Keratinocyte (primary cell): Measurements from ENCODE around the gene C17orf113. TPM values are rescaled to one million over a fixed set of nuclear protein-coding genes. Genes with fewer than 3 reads are reported as not detected.

Experiments
- DNase-seq: peaks from one replicate; pipeline ENCODE4 v3.0.0-alpha.2; 2011; ENCODE audit warnings: low read depth, missing footprints, low spot score
- FAIRE-seq: peaks from 2 replicates; lab custom pipeline; 2011; peaks lifted over from hg19 to GRCh38; lab: Jason Lieb, UNC
- H2AFZ ChIP-seq: 2 replicates; pipeline ENCODE4 v1.6.0; 2012; ENCODE audit warnings: low read length, control low read depth, inconsistent platforms; ENCODE audit not compliant: control insufficient read depth
- H3K27ac ChIP-seq: 2 replicates; pipeline ENCODE4 v1.5.1; 2011; ENCODE audit warnings: low read length; ENCODE audit not compliant: control insufficient read depth, insufficient read depth
- H3K27me3 ChIP-seq: 3 replicates; pipeline ENCODE4 v1.6.0; 2011; ENCODE audit warnings: low read length; ENCODE audit not compliant: control insufficient read depth, insufficient read depth; ENCODE audit errors: extremely low read depth
- H3K36me3 ChIP-seq, 2 experiments: 2 replicates in 1 of 2; 3 replicates in 1 of 2; pipeline ENCODE4 v1.5.1; 2011; ENCODE audit warnings: low read length in 2 of 2, mild to moderate bottlenecking in 1 of 2; ENCODE audit not compliant: control insufficient read depth in 2 of 2, insufficient read depth in 2 of 2; ENCODE audit errors: extremely low read depth in 1 of 2
- H3K4me1 ChIP-seq: 3 replicates; pipeline ENCODE4 v1.5.1; 2011; ENCODE audit warnings: low read length; ENCODE audit not compliant: control insufficient read depth, insufficient read depth; ENCODE audit errors: extremely low read depth
- H3K4me2 ChIP-seq: 3 replicates; pipeline ENCODE4 v1.6.0; 2011; ENCODE audit warnings: low read depth, low read length; ENCODE audit not compliant: control insufficient read depth, insufficient read depth; ENCODE audit errors: extremely low read depth
- H3K4me3 ChIP-seq, 3 experiments: fragments of 200-600 bp in 1 of 3; sonication (generic) in 1 of 3; 2 replicates in 2 of 3; 3 replicates in 1 of 3; pipeline ENCODE4 v1.5.1; 2011 to 2016; ENCODE audit warnings: low read length in 3 of 3, mild to moderate bottlenecking in 3 of 3, control low read depth in 2 of 3, inconsistent platforms in 1 of 3, low read depth in 1 of 3, mixed read lengths in 1 of 3, mixed run types in 1 of 3, moderate library complexity in 1 of 3; ENCODE audit not compliant: control insufficient read depth in 2 of 3, insufficient read depth in 2 of 3; ENCODE audit errors: extremely low read depth in 1 of 3
- H3K79me2 ChIP-seq: 2 replicates; pipeline ENCODE4 v1.6.0; 2012; ENCODE audit warnings: low read length; ENCODE audit not compliant: control insufficient read depth, insufficient read depth
- H3K9ac ChIP-seq: 3 replicates; pipeline ENCODE4 v1.6.0; 2011; ENCODE audit warnings: low read length; ENCODE audit not compliant: control insufficient read depth, insufficient read depth; ENCODE audit errors: extremely low read depth
- H3K9me1 ChIP-seq: 3 replicates; pipeline ENCODE4 v1.6.0; 2011; ENCODE audit warnings: low read length; ENCODE audit not compliant: control insufficient read depth, insufficient read depth; ENCODE audit errors: extremely low read depth
- H3K9me3 ChIP-seq: 2 replicates; pipeline ENCODE4 v1.5.1; 2012; ENCODE audit warnings: low read depth, low read length; ENCODE audit not compliant: control insufficient read depth
- H4K20me1 ChIP-seq: 3 replicates; pipeline ENCODE4 v1.6.0; 2011; ENCODE audit warnings: low read length; ENCODE audit not compliant: control insufficient read depth, insufficient read depth; ENCODE audit errors: extremely low read depth
- EZH2 ChIP-seq: IDR thresholded peaks from one replicate; pipeline ENCODE4 v1.6.1; 2012; ENCODE audit warnings: inconsistent platforms, mild to moderate bottlenecking, low read length, moderate library complexity
- dilution Hi-C: fragments of 300-500 bp; cut with MboI; formaldehyde crosslinking; loops from one replicate; pipeline ENCODE4 v1.7.0; 2020; ENCODE audit warnings: low sequenced_read_pairs; ENCODE audit not compliant: extremely low pct_ligation_motif_present
- polyA plus RNA-seq, 5 experiments: library from polyadenylated mRNA; depleted of rRNA in 3 of 5; stranded (reverse) in 3 of 5; stranded (forward) in 1 of 5; unstranded in 1 of 5; fragments of >200 nt; gene quantifications; 1 replicate in 1 of 5; 2 replicates in 3 of 5; 3 replicates in 1 of 5; pipeline versions ENCODE4 v1.2.1 to v1.2.3, GENCODE V29; 2011 to 2012; ENCODE audit warnings: missing spikeins in 2 of 5, low read depth in 1 of 5, low replicate concordance in 1 of 5
- TF ChIP-seq, protein P1 (sequence below), 3 experiments: IDR thresholded peaks in 1 of 3; conservative IDR thresholded peaks in 1 of 3; optimal IDR thresholded peaks in 1 of 3; 2 replicates in 2 of 3; 3 replicates in 1 of 3; pipeline versions ENCODE3 to v1.5.1; 2011; ENCODE audit warnings: low read length in 3 of 3, mild to moderate bottlenecking in 3 of 3, moderate library complexity in 2 of 3, control low read depth in 1 of 3, inconsistent platforms in 1 of 3; ENCODE audit not compliant: insufficient read depth in 2 of 3; ENCODE audit errors: extremely low read depth in 1 of 3

The C17orf113 gene
- polyA plus RNA-seq, 1 donor (not counting 4 experiments of a cell fraction or from before 2014, with no cell fraction given), result 0.12 TPM

DNA sequence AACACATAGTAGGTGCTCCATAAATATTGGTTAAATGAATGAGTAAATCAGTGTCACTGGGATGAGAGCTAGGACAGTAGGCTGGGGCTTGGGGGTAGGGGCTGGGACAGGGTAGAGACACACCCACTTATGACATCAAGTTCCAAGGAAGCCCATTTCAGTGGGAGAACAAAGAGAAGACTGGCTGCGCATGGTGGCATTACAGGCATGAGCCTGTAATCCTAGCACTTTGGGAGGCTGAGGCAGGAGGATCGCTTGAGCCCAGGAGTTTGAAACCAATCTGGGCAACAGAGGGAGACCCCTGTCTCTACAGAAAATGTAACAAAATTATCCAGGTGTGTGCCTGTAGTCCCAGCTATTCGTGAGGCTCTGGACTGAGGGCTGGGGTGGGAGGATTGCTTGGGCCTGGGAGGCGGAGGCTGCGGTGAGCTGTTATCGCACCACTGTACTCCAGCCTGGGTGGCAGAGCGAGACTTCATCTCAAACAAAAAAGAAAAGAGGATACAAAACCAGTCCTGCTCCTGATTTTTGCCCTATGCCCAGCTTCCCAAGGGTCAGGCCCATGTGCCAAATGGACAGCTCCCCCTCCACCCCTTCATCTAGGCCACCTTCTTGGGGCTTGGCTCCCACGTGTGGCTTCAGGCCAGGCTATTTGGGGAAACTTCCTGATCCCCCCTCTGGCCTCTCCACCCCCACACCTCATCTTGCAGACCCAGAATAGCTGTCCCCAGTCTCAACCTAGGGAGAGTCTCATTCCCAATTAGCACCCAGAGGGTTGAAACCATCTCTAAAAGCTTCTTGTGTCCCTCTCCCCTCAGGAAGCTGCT, 40.8 kb upstream of the C17orf113 start:
- no peaks in the 10 kb centered on the region for H3K4me1 ChIP-seq
- FAIRE-seq (no peak), DNase-seq (no peak)
- H3K27ac ChIP-seq, result no peak overlapping the region
- no peak overlapping the region for H2AFZ ChIP-seq
- TF ChIP-seq, protein P1, sequence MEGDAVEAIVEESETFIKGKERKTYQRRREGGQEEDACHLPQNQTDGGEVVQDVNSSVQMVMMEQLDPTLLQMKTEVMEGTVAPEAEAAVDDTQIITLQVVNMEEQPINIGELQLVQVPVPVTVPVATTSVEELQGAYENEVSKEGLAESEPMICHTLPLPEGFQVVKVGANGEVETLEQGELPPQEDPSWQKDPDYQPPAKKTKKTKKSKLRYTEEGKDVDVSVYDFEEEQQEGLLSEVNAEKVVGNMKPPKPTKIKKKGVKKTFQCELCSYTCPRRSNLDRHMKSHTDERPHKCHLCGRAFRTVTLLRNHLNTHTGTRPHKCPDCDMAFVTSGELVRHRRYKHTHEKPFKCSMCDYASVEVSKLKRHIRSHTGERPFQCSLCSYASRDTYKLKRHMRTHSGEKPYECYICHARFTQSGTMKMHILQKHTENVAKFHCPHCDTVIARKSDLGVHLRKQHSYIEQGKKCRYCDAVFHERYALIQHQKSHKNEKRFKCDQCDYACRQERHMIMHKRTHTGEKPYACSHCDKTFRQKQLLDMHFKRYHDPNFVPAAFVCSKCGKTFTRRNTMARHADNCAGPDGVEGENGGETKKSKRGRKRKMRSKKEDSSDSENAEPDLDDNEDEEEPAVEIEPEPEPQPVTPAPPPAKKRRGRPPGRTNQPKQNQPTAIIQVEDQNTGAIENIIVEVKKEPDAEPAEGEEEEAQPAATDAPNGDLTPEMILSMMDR (optimal IDR thresholded peaks at IDR 0.05 in 1 of 3, IDR thresholded peaks at IDR 0.05 in 1 of 3, conservative IDR thresholded peaks at IDR 0.05 in 1 of 3; ENCODE audit: extremely low read depth in 1 of 3, insufficient read depth in 2 of 3, low read length in 3 of 3), result no peak
- TF ChIP-seq EZH2, result no peak
- H3K9me3 ChIP-seq, result no peaks in the 10 kb centered on the region
- no peaks in the 10 kb centered on the region for H4K20me1 ChIP-seq
- H3K4me2 ChIP-seq, result no peak overlapping the region
- H3K4me3 ChIP-seq, result no peak overlapping the region
- no peaks in the 10 kb centered on the region for H3K79me2 ChIP-seq
- no peaks in the 10 kb centered on the region for H3K9me1 ChIP-seq
- no peak overlapping the region for H3K9ac ChIP-seq
- no peaks in the 10 kb centered on the region for H3K36me3 ChIP-seq
- dilution Hi-C loops, result no loop called here
- H3K27me3 ChIP-seq, result peaks cover 19% of the 10 kb centered on the region

DNA sequence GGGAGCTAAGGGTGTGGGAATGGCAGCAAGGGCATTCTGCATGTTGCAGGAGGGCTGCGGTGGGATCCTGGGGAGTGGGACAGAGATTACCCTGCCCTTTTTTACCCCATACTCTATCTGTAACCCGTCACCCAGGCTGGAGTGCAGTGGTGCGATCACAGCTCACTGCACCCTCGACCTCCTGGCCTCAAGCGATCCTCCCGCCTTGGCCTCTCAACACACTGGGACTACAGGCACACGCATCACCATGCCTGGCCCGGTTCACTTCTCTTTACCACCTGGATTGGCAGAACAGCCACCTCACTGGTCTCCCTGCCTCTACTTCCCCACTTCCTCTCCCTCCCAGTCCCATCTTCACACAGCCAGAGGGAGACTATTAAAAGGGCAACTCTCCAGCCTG, 38.3 kb upstream of the C17orf113 start:
- Histone ChIP-seq H4K20me1 (no peaks in the 10 kb centered on the region), H3K4me1 (no peaks in the 10 kb centered on the region), H3K79me2 (no peaks in the 10 kb centered on the region), H3K27ac (no peak overlapping the region), H3K9me3 (no peaks in the 10 kb centered on the region), H3K9ac (no peak overlapping the region), H3K9me1 (no peaks in the 10 kb centered on the region), H3K36me3 (no peaks in the 10 kb centered on the region), H3K4me3 (no peak overlapping the region), H3K27me3 (peaks cover 15% of the 10 kb centered on the region), H2AFZ (no peak overlapping the region), H3K4me2 (no peak overlapping the region)
- FAIRE-seq (no peak), DNase-seq (no peak)
- dilution Hi-C loops, result no loop called here
- TF ChIP-seq, protein P1 (optimal IDR thresholded peaks at IDR 0.05 in 1 of 3, IDR thresholded peaks at IDR 0.05 in 1 of 3, conservative IDR thresholded peaks at IDR 0.05 in 1 of 3; ENCODE audit: extremely low read depth in 1 of 3, insufficient read depth in 2 of 3, low read length in 3 of 3), result no peak
- TF ChIP-seq EZH2, result no peak
